Progenitor cell of endocrine pancreas (in vitro differentiated cells): ENCODE data around the gene GASK1A. TPM values are rescaled to one million over a fixed set of nuclear protein-coding genes. Genes with fewer than 3 reads are reported as not detected.

Source experiments
- DNase-seq: peaks from one replicate; pipeline ENCODE4 v3.0.0; 2021; ENCODE audit warnings: low spot score; ENCODE audit not compliant: unreplicated experiment
- H3K27ac Mint-ChIP-seq: 2 replicates; pipeline ENCODE4 v1.8.0; 2021; ENCODE audit warnings: mild to moderate bottlenecking, moderate library complexity, mixed read lengths
- H3K27me3 Mint-ChIP-seq: 2 replicates; pipeline ENCODE4 v1.8.0; 2021; ENCODE audit warnings: mixed read lengths
- H3K36me3 Mint-ChIP-seq: 2 replicates; pipeline ENCODE4 v1.8.0; 2022; ENCODE audit warnings: mixed read lengths; ENCODE audit not compliant: insufficient read depth
- H3K4me1 Mint-ChIP-seq: 2 replicates; pipeline ENCODE4 v1.8.0; 2021; ENCODE audit warnings: low read depth, mixed read lengths
- H3K4me3 Mint-ChIP-seq: 2 replicates; pipeline ENCODE4 v1.8.0; 2021; ENCODE audit warnings: low read depth, mild to moderate bottlenecking, moderate library complexity, mixed read lengths
- H3K9me3 Mint-ChIP-seq: 2 replicates; pipeline ENCODE4 v1.8.0; 2021; ENCODE audit warnings: low read depth, mixed read lengths
- total RNA-seq: library from RNA; stranded (reverse); gene quantifications from 2 replicates; pipeline ENCODE4 v1.2.1, GENCODE V29; 2021
- TF ChIP-seq, protein P1 (sequence below): fragments of 200-600 bp; sonication (generic); IDR thresholded peaks from one replicate; pipeline ENCODE4 v1.5.0; 2021; ENCODE audit warnings: antibody characterized with exemption, mild to moderate bottlenecking; ENCODE audit not compliant: unreplicated experiment

The GASK1A gene
- total RNA-seq, 1 donor from 2014 or later, result 2.3 TPM

- TF ChIP-seq, protein P1, sequence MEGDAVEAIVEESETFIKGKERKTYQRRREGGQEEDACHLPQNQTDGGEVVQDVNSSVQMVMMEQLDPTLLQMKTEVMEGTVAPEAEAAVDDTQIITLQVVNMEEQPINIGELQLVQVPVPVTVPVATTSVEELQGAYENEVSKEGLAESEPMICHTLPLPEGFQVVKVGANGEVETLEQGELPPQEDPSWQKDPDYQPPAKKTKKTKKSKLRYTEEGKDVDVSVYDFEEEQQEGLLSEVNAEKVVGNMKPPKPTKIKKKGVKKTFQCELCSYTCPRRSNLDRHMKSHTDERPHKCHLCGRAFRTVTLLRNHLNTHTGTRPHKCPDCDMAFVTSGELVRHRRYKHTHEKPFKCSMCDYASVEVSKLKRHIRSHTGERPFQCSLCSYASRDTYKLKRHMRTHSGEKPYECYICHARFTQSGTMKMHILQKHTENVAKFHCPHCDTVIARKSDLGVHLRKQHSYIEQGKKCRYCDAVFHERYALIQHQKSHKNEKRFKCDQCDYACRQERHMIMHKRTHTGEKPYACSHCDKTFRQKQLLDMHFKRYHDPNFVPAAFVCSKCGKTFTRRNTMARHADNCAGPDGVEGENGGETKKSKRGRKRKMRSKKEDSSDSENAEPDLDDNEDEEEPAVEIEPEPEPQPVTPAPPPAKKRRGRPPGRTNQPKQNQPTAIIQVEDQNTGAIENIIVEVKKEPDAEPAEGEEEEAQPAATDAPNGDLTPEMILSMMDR, result no peak
- Mint-ChIP-seq H3K27ac (no peak overlapping the region), H3K4me1 (peaks cover 1% of the 10 kb centered on the region), H3K4me3 (no peak overlapping the region), H3K36me3 (peaks cover 14% of the 10 kb centered on the region), H3K27me3 (peaks cover 38% of the 10 kb centered on the region), H3K9me3 (peaks cover 30% of the 10 kb centered on the region)
- no peak for DNase-seq
Observed at GRCh38 chr3:42975456-42975855, 3.7 kb upstream of the GASK1A start.

DNA sequence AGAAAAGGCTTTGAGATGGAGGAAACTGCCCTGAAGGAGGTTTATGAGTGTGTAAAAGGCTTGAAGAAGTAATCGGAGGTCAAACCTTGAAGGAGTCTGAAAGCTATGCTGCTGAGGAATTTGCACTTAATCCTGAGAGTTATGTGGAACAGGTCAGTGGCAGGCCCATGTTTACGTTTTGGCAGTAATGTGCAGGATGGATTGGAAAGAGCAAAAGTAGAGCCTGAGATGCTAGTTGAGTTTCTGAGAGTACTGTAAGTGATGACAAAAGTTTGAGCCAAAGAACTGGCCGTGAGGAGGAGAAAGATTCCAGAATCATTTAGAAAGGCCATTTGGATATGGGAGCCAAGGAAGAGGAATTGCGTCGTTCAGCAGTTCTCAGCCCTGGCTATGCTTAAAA is 3.2 kb upstream of the GASK1A start:
- DNase-seq, result no peak
- Mint-ChIP-seq H3K4me3 (no peak overlapping the region), H3K9me3 (peaks cover 30% of the 10 kb centered on the region), H3K27me3 (peaks cover 43% of the 10 kb centered on the region), H3K36me3 (peaks cover 14% of the 10 kb centered on the region), H3K4me1 (peaks cover 1% of the 10 kb centered on the region), H3K27ac (no peak overlapping the region)
- TF ChIP-seq, protein P1, result no peak

- Mint-ChIP-seq H3K9me3 (peaks cover 13% of the 10 kb centered on the region), H3K27ac (no peak overlapping the region), H3K27me3 (peaks cover 64% of the 10 kb centered on the region), H3K36me3 (peaks cover 7% of the 10 kb centered on the region), H3K4me1 (peaks cover 1% of the 10 kb centered on the region), H3K4me3 (peak overlapping the region; percentile 78)
- no peak for DNase-seq
- TF ChIP-seq, protein P1, result no peak
Observed at GRCh38 chr3:42980209-42980608, 1.1 kb downstream of the GASK1A start.

DNA sequence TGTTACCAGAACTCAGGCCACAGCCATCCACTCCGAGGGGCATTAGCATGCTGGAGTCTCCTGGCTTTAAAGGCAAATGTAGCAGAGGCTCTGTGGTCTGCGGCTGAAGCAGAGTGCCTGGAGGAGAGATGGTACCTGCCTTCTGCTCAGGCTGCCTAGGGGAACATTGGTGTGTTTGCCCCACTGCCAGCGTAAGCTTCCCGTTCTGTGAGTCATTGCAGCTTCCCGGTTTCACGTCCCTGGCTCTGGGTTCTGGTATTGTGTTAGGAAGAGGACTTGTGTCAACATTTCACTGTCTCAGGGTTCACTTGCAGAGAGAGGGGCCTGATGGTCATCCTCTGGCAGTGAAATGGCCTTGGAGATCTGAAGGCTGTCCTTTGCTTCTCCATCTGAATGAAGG is 1.8 kb downstream of the GASK1A start:
- Mint-ChIP-seq H3K4me1 (peaks cover 1% of the 10 kb centered on the region), H3K36me3 (peaks cover 5% of the 10 kb centered on the region), H3K4me3 (no peak overlapping the region), H3K9me3 (peaks cover 6% of the 10 kb centered on the region), H3K27me3 (peaks cover 61% of the 10 kb centered on the region), H3K27ac (no peak overlapping the region)
- TF ChIP-seq, protein P1, result no peak
- no peak for DNase-seq

- Mint-ChIP-seq H3K36me3 (peaks cover under 1% of the 10 kb centered on the region), H3K4me1 (peaks cover 3% of the 10 kb centered on the region), H3K27me3 (peaks cover 50% of the 10 kb centered on the region), H3K27ac (no peak overlapping the region), H3K4me3 (no peak overlapping the region), H3K9me3 (no peaks in the 10 kb centered on the region)
- DNase-seq, result no peak
- TF ChIP-seq, protein P1, result no peak
Observed at GRCh38 chr3:42982645-42983412, 3.7 kb downstream of the GASK1A start.
